ENCODE measurements around the gene CHAF1A.

The CHAF1A gene

DNA sequence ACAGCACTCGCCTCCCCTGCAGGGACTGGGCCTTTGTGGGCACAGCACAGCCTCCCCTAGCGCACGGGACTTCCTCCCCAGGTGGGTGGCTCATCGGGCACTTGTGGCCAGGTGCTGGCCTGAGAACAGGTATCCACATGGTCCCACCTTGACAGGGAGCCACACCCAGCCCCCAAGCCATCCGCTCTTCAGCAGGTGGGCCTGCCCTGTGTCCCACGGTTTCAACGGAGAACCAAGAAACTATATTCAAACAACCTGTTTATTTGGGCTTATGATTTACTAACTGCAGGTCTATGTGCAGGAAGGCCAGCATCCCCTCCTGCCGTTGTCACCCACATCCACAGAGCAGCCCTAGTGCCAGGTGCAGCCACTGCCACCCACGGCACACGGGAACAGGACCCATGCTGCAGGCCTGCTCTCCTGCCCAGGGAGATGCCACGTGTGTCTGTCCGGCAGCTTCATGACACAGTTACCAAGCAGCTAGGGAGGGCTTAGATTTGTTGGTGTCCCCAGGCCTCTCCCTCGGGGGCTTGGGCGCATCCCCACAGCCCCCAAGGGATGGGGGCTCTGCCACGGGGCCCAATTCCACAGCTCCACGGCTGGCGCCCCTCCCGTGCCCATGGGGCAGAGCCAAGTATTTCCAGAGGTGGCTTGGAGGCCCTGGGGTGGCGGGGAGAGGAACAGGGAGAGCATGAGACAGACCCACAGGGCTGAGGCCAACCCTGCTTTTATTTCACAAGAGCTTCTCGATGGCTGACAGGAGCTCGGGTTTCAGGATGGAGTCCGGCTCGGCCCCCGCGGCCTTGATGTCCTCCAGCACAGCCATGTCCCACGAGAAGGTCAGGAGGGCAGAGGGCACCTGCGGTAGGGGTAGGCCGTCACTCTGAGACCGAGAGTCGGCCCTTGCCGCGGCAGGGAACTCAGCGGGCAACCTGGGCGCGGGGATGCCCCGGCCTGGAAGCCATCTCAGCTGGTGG, 42.6 kb downstream of the CHAF1A start:
- Histone ChIP-seq H3K4me3 (ENCODE audit: low read depth, low read length) (no peak overlapping the region), H3K27me3 (ENCODE audit: insufficient read depth, low read depth, severe bottlenecking) (no peaks in the 10 kb centered on the region), H3K9me3 (ENCODE audit: severe bottlenecking) (no peaks in the 10 kb centered on the region), H3K27ac (no peak overlapping the region), H3K36me3 (peaks cover 92% of the 10 kb centered on the region)
- no peak for DNase-seq
- TF ChIP-seq, protein P1, sequence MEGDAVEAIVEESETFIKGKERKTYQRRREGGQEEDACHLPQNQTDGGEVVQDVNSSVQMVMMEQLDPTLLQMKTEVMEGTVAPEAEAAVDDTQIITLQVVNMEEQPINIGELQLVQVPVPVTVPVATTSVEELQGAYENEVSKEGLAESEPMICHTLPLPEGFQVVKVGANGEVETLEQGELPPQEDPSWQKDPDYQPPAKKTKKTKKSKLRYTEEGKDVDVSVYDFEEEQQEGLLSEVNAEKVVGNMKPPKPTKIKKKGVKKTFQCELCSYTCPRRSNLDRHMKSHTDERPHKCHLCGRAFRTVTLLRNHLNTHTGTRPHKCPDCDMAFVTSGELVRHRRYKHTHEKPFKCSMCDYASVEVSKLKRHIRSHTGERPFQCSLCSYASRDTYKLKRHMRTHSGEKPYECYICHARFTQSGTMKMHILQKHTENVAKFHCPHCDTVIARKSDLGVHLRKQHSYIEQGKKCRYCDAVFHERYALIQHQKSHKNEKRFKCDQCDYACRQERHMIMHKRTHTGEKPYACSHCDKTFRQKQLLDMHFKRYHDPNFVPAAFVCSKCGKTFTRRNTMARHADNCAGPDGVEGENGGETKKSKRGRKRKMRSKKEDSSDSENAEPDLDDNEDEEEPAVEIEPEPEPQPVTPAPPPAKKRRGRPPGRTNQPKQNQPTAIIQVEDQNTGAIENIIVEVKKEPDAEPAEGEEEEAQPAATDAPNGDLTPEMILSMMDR (IDR thresholded peaks at IDR 0.05; ENCODE audit: low read depth, low read length) = no peak

DNA sequence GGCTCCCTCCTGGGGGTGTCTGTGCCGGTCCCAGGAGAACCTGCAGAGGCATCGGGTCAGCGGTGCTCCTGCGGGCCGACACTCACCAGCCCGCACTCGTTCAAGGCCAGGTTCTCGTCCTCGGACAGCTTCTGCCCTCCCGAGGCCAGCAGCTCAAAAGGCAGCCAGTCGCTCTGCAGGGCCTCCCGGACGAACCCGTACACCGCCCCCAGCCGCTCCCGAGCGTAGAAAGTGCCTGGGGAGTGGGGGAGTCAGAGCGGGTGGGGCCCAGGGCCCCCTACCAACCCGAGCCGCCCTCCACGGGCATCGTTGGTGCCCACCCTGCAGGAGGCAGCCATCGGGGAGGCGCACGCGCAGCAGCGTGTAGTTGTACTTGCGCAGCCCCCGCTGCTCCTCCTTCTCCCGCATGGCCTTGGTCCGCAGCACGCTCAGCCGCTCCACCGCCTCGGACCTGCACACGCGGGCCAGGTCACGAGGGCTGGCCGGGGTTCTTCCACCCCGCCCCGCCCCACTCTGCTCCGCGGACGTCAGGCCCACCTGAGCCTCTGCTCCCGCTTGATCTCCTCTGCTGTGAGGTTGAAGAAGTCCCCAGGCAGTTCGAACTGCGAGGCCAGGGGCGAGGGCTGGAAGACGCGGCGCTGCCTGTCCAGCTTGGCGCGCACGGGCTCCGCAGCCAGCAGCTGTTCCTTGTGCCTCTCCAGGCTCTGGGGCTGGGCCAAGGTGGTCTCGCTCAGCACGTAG, 43.7 kb downstream of the CHAF1A start:
- Histone ChIP-seq H3K27me3 (ENCODE audit: insufficient read depth, low read depth, severe bottlenecking) (no peaks in the 10 kb centered on the region), H3K27ac (no peak overlapping the region), H3K36me3 (peaks cover 90% of the 10 kb centered on the region), H3K9me3 (ENCODE audit: severe bottlenecking) (no peaks in the 10 kb centered on the region), H3K4me3 (ENCODE audit: low read depth, low read length) (no peak overlapping the region)
- TF ChIP-seq, protein P1 (IDR thresholded peaks at IDR 0.05; ENCODE audit: low read depth, low read length) = no peak
- no peak for DNase-seq

DNA sequence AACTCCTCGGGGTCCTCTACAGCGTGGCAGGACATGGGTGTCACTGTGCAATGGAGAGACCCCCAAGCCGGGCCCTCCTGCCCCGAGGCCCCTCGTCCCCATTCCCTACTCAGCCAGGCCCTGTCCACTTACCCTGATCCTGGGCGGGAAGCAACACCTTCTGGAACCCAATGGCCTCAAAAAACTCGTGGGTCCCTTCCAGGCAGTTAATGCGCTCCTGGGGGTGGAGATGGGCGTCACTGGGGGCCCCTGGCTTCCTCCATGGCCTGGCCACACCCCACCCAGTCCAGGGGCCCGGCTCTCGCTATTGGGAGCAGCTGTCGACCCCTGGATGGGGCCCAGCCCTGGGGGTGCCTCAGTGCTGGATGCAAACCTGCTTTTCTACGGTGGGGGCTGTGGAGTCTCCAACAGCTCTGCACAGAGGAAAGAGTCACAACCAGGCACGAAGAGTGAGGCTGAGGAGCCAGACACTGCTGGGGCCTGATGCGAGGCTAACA, 44.3 kb downstream of the CHAF1A start:
- no peak for DNase-seq
- Histone ChIP-seq H3K27me3 (ENCODE audit: insufficient read depth, low read depth, severe bottlenecking) (no peaks in the 10 kb centered on the region), H3K9me3 (ENCODE audit: severe bottlenecking) (no peaks in the 10 kb centered on the region), H3K27ac (no peak overlapping the region; the same call in 1 of the 2 replicates), H3K36me3 (peaks cover 90% of the 10 kb centered on the region), H3K4me3 (ENCODE audit: low read depth, low read length) (no peak overlapping the region)
- TF ChIP-seq, protein P1 (IDR thresholded peaks at IDR 0.05; ENCODE audit: low read depth, low read length) = no peak

DNA sequence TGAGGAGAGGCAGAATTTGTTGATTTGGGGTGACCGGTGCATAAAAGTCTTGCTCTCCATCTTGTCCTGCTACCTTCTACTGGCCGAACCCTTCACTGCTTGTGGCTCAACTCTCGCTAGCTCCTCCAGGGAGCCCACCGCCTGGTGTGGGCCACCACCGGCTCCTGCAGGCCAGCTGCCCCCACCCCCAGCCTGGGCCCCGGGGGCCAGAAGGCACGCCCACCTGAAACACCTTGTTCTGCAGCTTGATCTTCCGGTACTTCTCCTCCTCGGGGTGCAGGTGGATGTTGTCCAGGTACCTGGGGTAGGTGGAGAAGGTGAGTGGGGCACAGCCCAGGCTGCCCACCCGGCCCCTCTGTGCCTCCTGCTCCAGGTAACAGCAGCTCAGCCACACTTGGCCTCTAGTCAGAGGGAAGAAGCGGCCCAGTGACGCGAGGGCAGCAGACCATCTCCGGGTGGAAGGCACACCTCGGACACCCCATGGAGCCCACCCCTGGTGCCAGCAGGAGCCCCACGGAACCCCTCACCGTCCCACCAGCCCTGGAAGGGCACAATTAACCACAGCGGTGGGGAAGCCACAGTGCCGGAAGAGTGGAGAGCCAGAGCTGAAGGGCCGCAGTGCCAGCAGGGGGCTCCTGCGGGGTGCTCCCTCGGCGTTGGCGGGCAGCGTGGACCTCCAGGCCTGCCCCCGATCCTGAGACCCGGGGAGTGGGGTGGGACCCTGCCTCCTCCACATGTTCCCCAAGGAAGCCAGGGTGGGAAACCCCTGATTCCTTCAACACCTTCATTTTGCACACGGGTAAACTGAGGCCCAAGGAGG, 45.1 kb downstream of the CHAF1A start:
- Histone ChIP-seq H3K27me3 (ENCODE audit: insufficient read depth, low read depth, severe bottlenecking) (no peaks in the 10 kb centered on the region), H3K36me3 (peaks cover 90% of the 10 kb centered on the region), H3K27ac (no peak overlapping the region), H3K9me3 (ENCODE audit: severe bottlenecking) (no peaks in the 10 kb centered on the region), H3K4me3 (ENCODE audit: low read depth, low read length) (no peak overlapping the region)
- TF ChIP-seq, protein P1 (IDR thresholded peaks at IDR 0.05; ENCODE audit: low read depth, low read length) = 0 out of 2 replicates have a peak, but pooled peaks have one; percentile 14
- DNase-seq = no peak

Data from WERI-Rb-1 (cell line).